ENCODE measurements around the gene BOLL.
A peak's percentile ranks its signal among the peaks of the same experiment; 100 is the strongest.
"Not testable (repeated sequence)": the region's sequence is repeated elsewhere in the genome, so short reads cannot be mapped to it uniquely, and the experiment has no call there.

Gene BOLL

GRCh38 chr2:197706839-197707207 is 78.3 kb downstream of the BOLL start:
- no peak for DNase-seq (ENCODE audit: low spot score)

GRCh38 chr2:197705912-197706838 is 78.9 kb downstream of the BOLL start:
- DNase-seq (ENCODE audit: low spot score): no peak

GRCh38 chr2:197705121-197705911 is 79.8 kb downstream of the BOLL start, which contains the start of gene MARS2:
MARS2 (plus strand) TSS chr2:197705369; CDS start chr2:197705406, 37 bp downstream.
- DNase-seq (ENCODE audit: low spot score): peak; percentile 89

- no peak for DNase-seq (ENCODE audit: low spot score)
Measured at GRCh38 chr2:197704434-197705120, 80.5 kb downstream of the BOLL start.

GRCh38 chr2:197700960-197701359 is 84.2 kb downstream of the BOLL start:
- DNase-seq (ENCODE audit: low spot score): no peak

GRCh38 chr2:197699724-197700123 is 85.4 kb downstream of the BOLL start:
- DNase-seq (ENCODE audit: low spot score): not testable (repeated sequence)

GRCh38 chr2:197696571-197696970 is 88.5 kb downstream of the BOLL start:
- not testable (repeated sequence) for DNase-seq (ENCODE audit: low spot score)

GRCh38 chr2:197695971-197696370 is 89.1 kb downstream of the BOLL start:
- DNase-seq (ENCODE audit: low spot score): not testable (repeated sequence)

- not testable (repeated sequence) for DNase-seq (ENCODE audit: low spot score)
Measured at GRCh38 chr2:197695206-197695605, 89.9 kb downstream of the BOLL start.

GRCh38 chr2:197677483-197677882 is 107.6 kb downstream of the BOLL start:
- no peak for DNase-seq (ENCODE audit: low spot score)

- no peak for DNase-seq (ENCODE audit: low spot score)
Measured at GRCh38 chr2:197677056-197677455, 108.1 kb downstream of the BOLL start.
